Measurements from ENCODE around the gene TMCC3.
"Not testable (repeated sequence)": the region's sequence is repeated elsewhere in the genome, so short reads cannot be mapped to it uniquely, and the experiment has no call there.

The TMCC3 gene

GRCh38 chr12:94601307-94601706 is 49.0 kb downstream of the TMCC3 start:
- not testable (repeated sequence) for DNase-seq (ENCODE audit: low read depth)

GRCh38 chr12:94599189-94599588 is 51.2 kb downstream of the TMCC3 start:
- DNase-seq (ENCODE audit: low read depth), result no peak

- DNase-seq (ENCODE audit: low read depth), result no peak
These were observed 53.1 kb downstream of the TMCC3 start for GRCh38 chr12:94597268-94597667.

GRCh38 chr12:94596596-94596995 is 53.8 kb downstream of the TMCC3 start:
- no peak for DNase-seq (ENCODE audit: low read depth)

GRCh38 chr12:94595152-94595551 is 55.2 kb downstream of the TMCC3 start:
- no peak for DNase-seq (ENCODE audit: low read depth)

GRCh38 chr12:94594443-94594825 is 55.9 kb downstream of the TMCC3 start:
- no peak for DNase-seq (ENCODE audit: low read depth)

- no peak for DNase-seq (ENCODE audit: low read depth)
These were observed 56.4 kb downstream of the TMCC3 start for GRCh38 chr12:94593822-94594442.

- DNase-seq (ENCODE audit: low read depth), result not testable (repeated sequence)
These were observed 57.6 kb downstream of the TMCC3 start for GRCh38 chr12:94592723-94593122.

- DNase-seq (ENCODE audit: low read depth), result no peak
These were observed 58.3 kb downstream of the TMCC3 start for GRCh38 chr12:94592080-94592479.

- no peak for DNase-seq (ENCODE audit: low read depth)
These were observed 59.9 kb downstream of the TMCC3 start for GRCh38 chr12:94590428-94590827.

- no peak for DNase-seq (ENCODE audit: low read depth)
These were observed 60.8 kb downstream of the TMCC3 start for GRCh38 chr12:94589591-94590001.

GRCh38 chr12:94588346-94588745 is 62.0 kb downstream of the TMCC3 start:
- DNase-seq (ENCODE audit: low read depth), result no peak

- no peak for DNase-seq (ENCODE audit: low read depth)
These were observed 62.8 kb downstream of the TMCC3 start for GRCh38 chr12:94587266-94588241.

- no peak for DNase-seq (ENCODE audit: low read depth)
These were observed 63.6 kb downstream of the TMCC3 start for GRCh38 chr12:94586589-94587259.

GRCh38 chr12:94585626-94586025 is 64.7 kb downstream of the TMCC3 start:
- DNase-seq (ENCODE audit: low read depth), result no peak

- no peak for DNase-seq (ENCODE audit: low read depth)
These were observed 66.0 kb downstream of the TMCC3 start for GRCh38 chr12:94584377-94584776.

GRCh38 chr12:94582591-94582990 is 67.8 kb downstream of the TMCC3 start:
- DNase-seq (ENCODE audit: low read depth), result no peak

- no peak for DNase-seq (ENCODE audit: low read depth)
These were observed 74.5 kb downstream of the TMCC3 start for GRCh38 chr12:94575645-94576403.

- DNase-seq (ENCODE audit: low read depth), result no peak
These were observed 75.3 kb downstream of the TMCC3 start for GRCh38 chr12:94575024-94575423.

- peak; percentile 17 for DNase-seq (ENCODE audit: low read depth)
These were observed 78.8 kb downstream of the TMCC3 start for GRCh38 chr12:94571556-94571955.

GRCh38 chr12:94570161-94570560 is 80.2 kb downstream of the TMCC3 start:
- no peak for DNase-seq (ENCODE audit: low read depth)

- no peak for DNase-seq (ENCODE audit: low read depth)
These were observed 82.6 kb downstream of the TMCC3 start for GRCh38 chr12:94567761-94568160.
